C1 segment of cervical spinal cord (tissue), 14 donors: ENCODE results near the gene IL10RB.

ENCODE experiments used
- DNase-seq, 14 donors: peaks; one replicate each; lab custom pipeline; 2025; lab: John Stamatoyannopoulos, UW

The IL10RB gene

DNA sequence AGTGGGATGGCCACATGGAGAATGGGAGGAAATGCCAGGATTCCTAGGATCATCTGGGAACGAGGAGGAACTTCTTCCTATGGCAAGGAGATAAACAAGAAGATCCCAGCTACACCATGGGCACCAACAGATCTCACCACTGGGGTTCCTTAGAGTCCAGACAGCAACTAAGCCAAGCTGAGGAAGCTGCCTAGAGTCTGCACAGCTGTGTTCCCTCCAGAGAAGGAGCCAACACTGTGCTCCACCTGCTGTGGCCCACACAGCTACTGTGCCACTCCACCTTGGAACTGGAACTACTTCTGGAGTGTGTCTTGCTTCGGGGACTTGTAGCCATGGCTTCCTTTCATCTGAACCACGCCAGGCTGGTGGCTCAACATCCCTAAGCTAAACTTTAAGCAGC is 64.6 kb downstream of the IL10RB start:
- no peak for DNase-seq

DNA sequence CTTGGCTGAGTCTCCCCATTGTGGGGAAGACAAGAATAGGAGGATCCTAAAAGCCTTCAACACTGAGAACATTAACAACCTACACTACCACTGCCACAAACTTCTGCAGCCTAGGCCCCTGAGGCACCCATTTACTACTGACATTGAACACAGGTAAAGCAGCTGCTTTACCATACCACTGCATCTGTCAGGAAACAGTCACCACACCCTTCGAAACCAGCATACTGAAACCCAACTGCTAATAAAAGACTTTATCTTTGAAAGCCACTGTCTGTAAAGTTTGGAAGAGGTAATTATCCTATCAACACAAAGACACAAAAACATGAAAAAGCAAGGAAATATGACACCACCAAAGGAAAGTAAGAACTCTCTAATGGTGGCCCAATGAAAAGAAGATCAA is 66.0 kb downstream of the IL10RB start:
- DNase-seq: no peak

DNA sequence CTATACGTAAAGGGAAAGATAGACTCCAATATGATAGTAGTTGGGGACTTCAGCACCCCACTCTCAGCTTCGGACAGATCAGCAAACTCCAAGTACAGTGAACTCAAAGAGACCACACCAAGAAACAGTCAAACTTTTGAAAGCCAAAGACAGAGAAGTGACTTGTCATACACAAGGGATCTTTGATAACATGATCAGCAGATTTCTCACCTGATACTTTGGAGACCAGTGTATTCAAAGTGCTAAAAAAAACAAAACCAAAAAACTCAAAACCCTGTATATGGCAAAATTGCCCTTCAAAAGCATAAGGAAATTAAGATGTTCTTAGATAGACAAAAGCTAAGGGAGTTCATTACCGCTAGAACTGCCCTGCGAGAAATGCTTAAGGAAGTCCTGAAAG is 68.0 kb downstream of the IL10RB start:
- DNase-seq: no peak

- DNase-seq: no peak
Measured at GRCh38 chr21:33334824-33335223, 68.7 kb downstream of the IL10RB start.

GRCh38 chr21:33339135-33339534 is 73.0 kb downstream of the IL10RB start:
- DNase-seq: no peak

DNA sequence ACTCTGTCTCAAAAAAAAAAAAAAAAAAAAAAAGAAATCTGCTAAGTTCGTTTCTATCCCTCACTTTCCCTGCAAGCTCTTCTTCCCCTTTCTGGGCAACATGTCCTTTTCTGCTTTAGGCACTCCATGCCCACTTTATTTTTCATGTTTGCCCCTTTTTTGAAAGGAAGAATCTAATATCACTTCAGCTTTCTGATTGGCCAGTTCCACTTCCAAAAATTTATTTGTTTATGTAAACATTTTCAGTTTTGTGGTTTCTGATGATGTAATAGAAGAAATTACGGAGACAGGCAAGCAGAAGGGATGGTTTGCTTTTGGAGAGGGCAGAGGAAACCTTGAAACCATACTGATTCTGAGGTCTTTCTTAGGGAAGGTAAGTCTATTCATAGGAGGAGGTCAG is 73.8 kb downstream of the IL10RB start:
- DNase-seq: no peak

DNA sequence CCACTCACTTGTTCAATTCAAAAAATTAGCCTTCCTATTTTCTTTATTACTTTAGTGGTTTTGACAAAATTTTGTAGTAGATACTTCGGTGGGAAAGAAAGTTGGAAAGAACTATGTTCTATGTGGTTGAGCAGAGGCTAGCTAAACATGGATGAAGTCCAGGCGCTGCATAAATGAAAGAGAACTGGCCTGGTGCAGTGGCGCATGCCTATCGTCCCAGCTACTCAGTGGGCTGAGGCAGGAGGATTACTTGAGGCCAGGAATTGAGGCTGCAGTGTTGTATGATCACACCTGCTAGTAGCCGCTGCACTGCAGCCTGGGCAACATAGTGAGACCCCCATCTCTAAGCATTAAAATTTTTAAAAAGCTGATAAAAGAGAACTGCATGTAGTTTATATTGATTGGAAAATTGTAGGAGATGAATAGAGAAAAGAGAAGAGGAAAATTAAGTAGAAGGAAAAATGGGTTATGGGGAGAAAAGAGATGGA is 79.6 kb downstream of the IL10RB start:
- DNase-seq: no peak
